Spleen (tissue), 11 donors: ENCODE measurements around the gene FBRS. TPM values are rescaled to one million over a fixed set of nuclear protein-coding genes. Genes with fewer than 3 reads are reported as not detected.

Source experiments
- DNase-seq: peaks from one replicate; pipeline ENCODE4 v3.0.0-alpha.2; 2020
- H3K27ac ChIP-seq, 8 donors: fragments of 200-600 bp; sonication (generic) in 7 of 8; 1 replicate in 4 of 8; 2 replicates in 4 of 8; pipeline versions ENCODE4 v1.5.0 to v1.8.0; 2016 to 2021; ENCODE audit warnings: inconsistent platforms in 4 of 8, mild to moderate bottlenecking in 4 of 8, moderate library complexity in 1 of 8
- H3K27me3 ChIP-seq, 7 donors: fragments of 200-600 bp; sonication (generic) in 6 of 7; replicated peaks in 1 of 7; 1 replicate in 4 of 7; 2 replicates in 3 of 7; pipeline versions ENCODE4 v1.5.0 to v1.8.0; 2016 to 2021; ENCODE audit warnings: inconsistent platforms in 3 of 7, mild to moderate bottlenecking in 1 of 7
- H3K36me3 ChIP-seq, 6 donors: fragments of 200-600 bp; sonication (generic) in 5 of 6; 1 replicate in 4 of 6; 2 replicates in 2 of 6; pipeline versions ENCODE4 v1.5.0 to v1.8.0; 2016 to 2021; ENCODE audit warnings: inconsistent platforms in 2 of 6
- H3K4me1 ChIP-seq, 6 donors: fragments of 200-600 bp; sonication (generic) in 5 of 6; 1 replicate in 3 of 6; 2 replicates in 3 of 6; pipeline versions ENCODE4 v1.5.0 to v1.8.0; 2016 to 2021; ENCODE audit warnings: inconsistent platforms in 3 of 6
- H3K4me3 ChIP-seq, 8 donors: fragments of 200-600 bp; sonication (generic) in 7 of 8; 1 replicate in 4 of 8; 2 replicates in 4 of 8; pipeline versions ENCODE4 v1.5.0 to v1.8.0; 2016 to 2021; ENCODE audit warnings: inconsistent platforms in 4 of 8, mild to moderate bottlenecking in 4 of 8, moderate library complexity in 2 of 8
- H3K9me3 ChIP-seq, 8 donors: fragments of 200-600 bp; sonication (generic) in 7 of 8; 1 replicate in 4 of 8; 2 replicates in 4 of 8; pipeline versions ENCODE4 v1.5.0 to v1.8.0; 2016 to 2021; ENCODE audit warnings: inconsistent platforms in 4 of 8
- CTCF ChIP-seq, 11 experiments: fragments of 200-600 bp in 7 of 11; fragments of 450-650 bp in 4 of 11; sonication (generic) in 4 of 11; IDR thresholded peaks in 8 of 11; conservative IDR thresholded peaks in 3 of 11; 1 replicate in 7 of 11; 2 replicates in 4 of 11; pipeline versions ENCODE4 v1.4.0 to v1.8.0; 2016 to 2021; ENCODE audit warnings: antibody characterized with exemption in 11 of 11, inconsistent platforms in 4 of 11, mild to moderate bottlenecking in 1 of 11
- POLR2A ChIP-seq, 3 donors: fragments of 450-650 bp; IDR thresholded peaks; one replicate each; pipeline ENCODE4 v1.5.1; 2017; ENCODE audit warnings: antibody characterized with exemption in 3 of 3, mild to moderate bottlenecking in 1 of 3
- POLR2AphosphoS5 ChIP-seq, 3 donors: sonication (generic); formaldehyde crosslinking; IDR thresholded peaks; one replicate each; pipeline ENCODE4 v1.5.1; 2017; ENCODE audit warnings: antibody characterized with exemption in 3 of 3
- WGBS, 5 donors: extraction: QIAGEN DNeasy Blood & Tissue Kit in 3 of 5; methylation state at CpG; one replicate each; pipeline versions ENCODE4 v1.1.5 to v1.1.7; 2013 to 2018; 5-methylcytosine and 5-hydroxymethylcytosine counted together
- intact Hi-C: fragments of 100-400 bp; cut with DNase I; formaldehyde crosslinking; loops from one replicate; pipeline ENCODE4 v1.15.0; 2023; ENCODE audit warnings: low total_unique reads
- polyA plus RNA-seq, 3 donors: library from polyadenylated mRNA; stranded (reverse); fragments of 200-250 nt; gene quantifications; one replicate each; pipeline ENCODE4 v1.2.1, GENCODE V29; 2013
- total RNA-seq, 7 donors: library from RNA; depleted of rRNA in 3 of 7; stranded (reverse); fragments of >200 nt in 3 of 7; fragmentation: NEBNext Ultra II Directional in 4 of 7; extraction: Animal tissue kit (Norgen Biotek cat#: 25700) in 4 of 7; gene quantifications; one replicate each; pipeline versions ENCODE4 v1.1.0 to v1.2.1, GENCODE V29; 2016 to 2021
- donor health status: healthy with polysubstance abuse.
- donor health status: DM: no; HTN: no; CAD: no; lungs with moderate emphysema.
- donor health status: DM: no; HTN: no; CAD: no.
- donor health status: Bipolar disorder and iron deficiency.
- donor health status: healthy.
- donor health status: DM: no; HTN: no; CAD: no.
- donor health status: DM: yes; HTN: yes; CAD: no.

FBRS gene
- total and polyA plus RNA-seq, 10 donors: 25.8 to 118 (median 76.1) TPM

GRCh38 chr16:30621765-30622164 is 36.5 kb upstream of the FBRS start:
- intact Hi-C loops: no loop called here
- TF ChIP-seq CTCF (IDR thresholded peaks at IDR 0.05 in 8 of 11, conservative IDR thresholded peaks at IDR 0.05 in 3 of 11) (no peak), POLR2A (IDR thresholded peaks at IDR 0.05) (no peak), POLR2AphosphoS5 (IDR thresholded peaks at IDR 0.05) (no peak)
- Histone ChIP-seq H3K27ac (no peak overlapping the region), H3K36me3 (no peaks in the 10 kb centered on the region), H3K4me1 (peaks cover 0 to 3% (median 0%) of the 10 kb centered on the region in 6 donors), H3K4me3 (no peak overlapping the region), H3K27me3 (no peaks in the 10 kb centered on the region), H3K9me3 (no peaks in the 10 kb centered on the region)
- WGBS, 5 donors: 61 to 85% (median 79%) methylated on average over 5 of the region's 5 CpGs
- no peak for DNase-seq

- intact Hi-C loops: no loop called here
- no peak for TF ChIP-seq POLR2AphosphoS5 (IDR thresholded peaks at IDR 0.05)
- TF ChIP-seq CTCF (IDR thresholded peaks at IDR 0.05 in 8 of 11, conservative IDR thresholded peaks at IDR 0.05 in 3 of 11): no peak
- no peaks in the 10 kb centered on the region for H3K27me3 ChIP-seq
- no peaks in the 10 kb centered on the region for H3K9me3 ChIP-seq
- H3K27ac ChIP-seq: no peak overlapping the region
- 65 to 75% (median 66%) methylated on average over 10 of the region's 10 CpGs for WGBS, 5 donors
- H3K4me3 ChIP-seq: no peak overlapping the region
- no peaks in the 10 kb centered on the region for H3K36me3 ChIP-seq
- peaks cover 0 to 3% (median 0%) of the 10 kb centered on the region in 6 donors for H3K4me1 ChIP-seq
- peak; percentile 17 for DNase-seq
These were observed 35.7 kb upstream of the FBRS start for GRCh38 chr16:30622455-30623032.

GRCh38 chr16:30623536-30624283 is 34.5 kb upstream of the FBRS start:
- intact Hi-C loops: no loop called here
- H3K27me3 ChIP-seq: no peaks in the 10 kb centered on the region
- TF ChIP-seq POLR2A (IDR thresholded peaks at IDR 0.05) (no peak), POLR2AphosphoS5 (IDR thresholded peaks at IDR 0.05) (no peak), CTCF (IDR thresholded peaks at IDR 0.05 in 8 of 11, conservative IDR thresholded peaks at IDR 0.05 in 3 of 11) (no peak)

GRCh38 chr16:30626236-30626635 is 32.0 kb upstream of the FBRS start:
- H3K4me1 ChIP-seq: peaks cover 0 to 13% (median 6%) of the 10 kb centered on the region in 6 donors
- H3K36me3 ChIP-seq: no peaks in the 10 kb centered on the region
- no peaks in the 10 kb centered on the region for H3K27me3 ChIP-seq
- peak; percentile 29 for DNase-seq
- 76 to 93% (median 86%) methylated on average over 9 of the region's 9 CpGs for WGBS, 5 donors
- no peak for TF ChIP-seq POLR2A (IDR thresholded peaks at IDR 0.05)
- no peak for TF ChIP-seq POLR2AphosphoS5 (IDR thresholded peaks at IDR 0.05)
- TF ChIP-seq CTCF (IDR thresholded peaks at IDR 0.05 in 8 of 11, conservative IDR thresholded peaks at IDR 0.05 in 3 of 11): no peak
- no peak overlapping the region for H3K4me3 ChIP-seq
- intact Hi-C loops: no loop called here
- H3K27ac ChIP-seq: no peak overlapping the region
- H3K9me3 ChIP-seq: no peaks in the 10 kb centered on the region

More at GRCh38 chr16:30623536-30624283, 34.5 kb upstream of the FBRS start:
- Histone ChIP-seq H3K9me3 (no peaks in the 10 kb centered on the region), H3K36me3 (no peaks in the 10 kb centered on the region), H3K4me3 (no peak overlapping the region), H3K27ac (no peak overlapping the region), H3K4me1 (peaks cover 0 to 7% (median 4%) of the 10 kb centered on the region in 6 donors)
- WGBS, 5 donors: 77 to 85% (median 82%) methylated on average over 10 to 11 of the region's 11 CpGs
- peak; percentile 7 for DNase-seq
